H54 (cell line): Measurements from ENCODE around the gene PTPRK.

Experiments used
- DNase-seq: peaks from one replicate; pipeline ENCODE4 v3.0.0; 2011; ENCODE audit warnings: low spot score, mixed read lengths; ENCODE audit not compliant: insufficient read length
- FAIRE-seq: peaks from 3 replicates; lab custom pipeline; 2011; peaks lifted over from hg19 to GRCh38; lab: Jason Lieb, UNC
- POLR2A ChIP-seq: IDR thresholded peaks from 2 replicates; pipeline ENCODE4 v1.6.1; 2011; ENCODE audit warnings: low read depth, mild to moderate bottlenecking, low read length

Gene PTPRK

GRCh38 chr6:128204616-128205015 lies 315.8 kb downstream of the PTPRK start:
- TF ChIP-seq POLR2A, result no peak
- DNase-seq, result no peak
- no peak for FAIRE-seq

GRCh38 chr6:128202169-128202765 lies 318.1 kb downstream of the PTPRK start:
- FAIRE-seq (no peak), DNase-seq (no peak)
- no peak for TF ChIP-seq POLR2A

DNA sequence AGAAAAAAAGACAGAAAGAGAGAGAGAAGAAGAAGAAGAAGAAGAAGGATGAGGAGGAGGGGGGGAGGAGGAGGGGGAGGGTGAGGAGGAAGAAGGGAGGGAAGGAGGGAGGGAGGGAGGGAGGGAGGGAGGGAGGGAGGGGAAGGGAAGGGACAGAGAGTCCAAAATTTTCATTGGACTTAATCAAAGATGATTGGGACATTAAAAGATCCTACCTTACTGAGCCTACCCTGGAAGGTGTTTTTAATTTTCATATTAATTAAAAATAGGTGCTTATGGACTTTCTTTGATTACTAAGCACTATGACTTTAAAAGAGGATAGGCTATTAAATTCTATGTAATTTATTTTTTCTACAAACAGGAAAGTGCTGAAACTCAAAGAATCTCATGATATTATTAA lies 319.6 kb downstream of the PTPRK start:
- FAIRE-seq (no peak), DNase-seq (no peak)
- no peak for TF ChIP-seq POLR2A

DNA sequence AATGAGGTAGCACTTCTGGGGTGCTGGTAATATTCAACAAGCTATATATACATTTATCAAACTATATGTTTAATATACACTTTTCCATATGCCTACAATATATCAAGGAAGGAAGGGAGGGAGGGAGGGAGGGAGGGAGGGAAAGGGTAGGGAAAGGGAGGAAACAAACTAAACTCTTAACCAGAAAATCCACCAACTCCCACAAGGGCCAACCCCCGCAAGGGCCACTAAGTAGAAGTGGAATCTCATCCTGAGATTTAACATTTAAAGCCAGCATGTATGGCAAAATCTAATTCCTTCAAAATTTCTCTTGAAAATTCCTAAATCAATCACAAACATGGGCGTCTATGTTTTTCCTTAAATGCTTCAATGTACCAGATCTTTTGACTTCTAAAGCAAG lies 320.9 kb downstream of the PTPRK start:
- no peak for FAIRE-seq

DNA sequence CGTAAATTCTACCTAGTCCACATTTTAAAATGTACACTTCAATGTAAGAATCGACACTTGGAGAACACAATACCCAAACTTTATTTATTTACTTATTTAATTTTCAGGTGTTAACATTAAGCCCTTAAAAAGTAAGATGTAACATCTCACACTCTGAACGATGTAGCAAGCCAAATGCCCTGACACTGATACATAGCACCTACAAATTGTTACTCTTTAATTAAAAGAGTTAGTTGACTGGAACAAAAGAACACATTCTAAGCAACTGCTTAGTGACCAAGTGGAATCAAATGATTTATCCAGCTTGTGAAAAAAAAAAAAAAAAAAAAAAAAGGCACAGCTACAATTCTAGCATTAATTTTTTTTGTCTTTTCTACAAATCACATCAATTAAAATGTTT lies 327.4 kb downstream of the PTPRK start:
- FAIRE-seq, result no peak
- TF ChIP-seq POLR2A, result no peak
- DNase-seq, result no peak

More for the DNA sequence above, 320.9 kb downstream of the PTPRK start:
- DNase-seq, result no peak
- TF ChIP-seq POLR2A, result no peak

DNA sequence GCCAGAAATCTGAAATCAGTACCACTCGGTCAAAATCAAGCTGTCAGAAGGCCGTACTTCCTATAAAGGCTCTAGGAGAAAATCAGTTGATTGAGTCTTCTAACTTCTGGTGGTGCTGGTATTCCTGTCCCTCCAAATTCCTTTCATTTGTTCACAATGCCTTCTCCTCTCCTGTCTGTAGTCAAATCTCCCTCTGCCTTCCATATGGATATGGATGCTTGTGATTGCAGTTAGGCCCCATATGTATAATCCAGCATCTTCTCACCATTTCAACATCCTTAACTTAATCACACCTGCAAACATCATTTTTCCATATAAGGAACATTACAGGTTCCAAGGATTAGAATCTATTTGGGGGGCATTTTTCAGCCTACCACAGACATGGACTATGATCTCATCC lies 331.7 kb downstream of the PTPRK start:
- no peak for DNase-seq
- TF ChIP-seq POLR2A, result no peak
- FAIRE-seq, result no peak

GRCh38 chr6:128186729-128187128 lies 333.7 kb downstream of the PTPRK start:
- FAIRE-seq, result no peak
- TF ChIP-seq POLR2A, result no peak
- no peak for DNase-seq

- no peak for DNase-seq
- no peak for FAIRE-seq
- TF ChIP-seq POLR2A, result no peak
Observed at GRCh38 chr6:128179876-128180438, 340.4 kb downstream of the PTPRK start.

GRCh38 chr6:128174724-128175123 lies 345.7 kb downstream of the PTPRK start:
- FAIRE-seq, result no peak
- no peak for TF ChIP-seq POLR2A
- no peak for DNase-seq

- no peak for TF ChIP-seq POLR2A
- DNase-seq, result no peak
- FAIRE-seq, result no peak
Observed at GRCh38 chr6:128172752-128173682, 347.4 kb downstream of the PTPRK start.

GRCh38 chr6:128172081-128172480 lies 348.3 kb downstream of the PTPRK start:
- DNase-seq, result no peak
- no peak for TF ChIP-seq POLR2A
- FAIRE-seq, result no peak

DNA sequence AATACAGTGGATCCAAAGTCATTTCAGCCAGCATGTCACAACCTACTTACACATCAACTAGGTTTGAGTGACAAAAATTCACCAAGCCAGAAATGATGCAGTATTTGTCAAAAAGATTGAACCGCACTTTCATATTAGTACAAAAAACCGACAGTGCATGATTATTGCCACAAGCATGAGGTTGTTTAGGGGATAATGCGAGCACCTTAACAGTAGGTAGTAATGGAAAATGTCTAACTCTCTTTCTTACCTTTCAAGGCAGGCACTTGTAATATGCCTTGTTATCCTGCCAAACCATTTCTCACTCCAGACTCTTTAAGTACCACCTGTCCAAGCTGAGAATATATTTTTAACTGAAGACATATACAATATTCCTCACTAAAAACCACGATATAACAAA lies 349.2 kb downstream of the PTPRK start:
- TF ChIP-seq POLR2A, result no peak
- no peak for FAIRE-seq
- no peak for DNase-seq

- no peak for TF ChIP-seq POLR2A
- peak; percentile 41 for FAIRE-seq
- no peak for DNase-seq
Observed at GRCh38 chr6:128168244-128168643, 352.2 kb downstream of the PTPRK start.

DNA sequence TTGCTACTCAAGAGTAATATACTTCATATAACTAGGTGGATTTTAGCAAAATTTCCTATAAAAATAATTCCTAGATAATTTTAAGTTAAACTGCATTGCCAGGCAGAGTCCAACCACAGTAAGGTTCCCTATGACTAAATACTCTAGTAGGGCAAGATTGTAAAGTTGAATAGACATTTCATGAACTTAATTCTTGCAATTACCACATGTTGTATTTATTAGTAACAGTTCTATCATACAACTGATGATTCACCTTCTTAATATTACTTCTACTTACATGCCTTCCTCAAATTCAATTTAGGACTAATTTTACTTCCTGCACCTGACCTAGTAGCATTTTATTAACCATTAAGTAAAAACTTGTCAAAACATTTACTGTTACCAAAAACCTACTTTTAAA lies 352.8 kb downstream of the PTPRK start:
- TF ChIP-seq POLR2A, result no peak
- DNase-seq (no peak), FAIRE-seq (no peak)

DNA sequence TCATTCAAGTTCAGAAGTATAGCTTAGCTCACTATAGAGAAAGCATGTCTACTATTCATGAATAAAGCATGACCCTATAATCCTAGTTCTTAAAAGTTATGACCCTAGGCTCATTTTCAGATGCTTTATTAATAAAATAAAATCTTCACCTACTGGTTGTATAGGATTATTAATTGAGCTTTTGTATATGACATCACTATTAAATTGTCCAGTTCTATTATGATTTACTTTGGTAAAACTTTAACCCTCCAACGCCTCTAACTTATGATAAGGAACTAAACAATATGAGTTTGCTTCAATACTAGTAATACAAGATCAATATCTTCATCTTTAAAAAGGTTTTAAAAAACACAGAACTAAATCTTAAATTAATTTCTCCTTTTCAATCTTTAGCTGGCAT lies 356.1 kb downstream of the PTPRK start:
- no peak for FAIRE-seq
- no peak for DNase-seq
- TF ChIP-seq POLR2A, result no peak
